Subcutaneous abdominal adipose tissue (tissue), 5 donors: Measurements from ENCODE around the gene SH3PXD2A.

ENCODE experiments used
- H3K27ac ChIP-seq: one replicate; pipeline ENCODE4 v1.7.0; 2013; ENCODE audit warnings: low read depth, mild to moderate bottlenecking, inconsistent platforms, low read length, moderate library complexity
- H3K27me3 ChIP-seq, 5 donors: one replicate each; pipeline ENCODE4 v1.7.0; 2013; ENCODE audit warnings: low read length in 5 of 5, inconsistent platforms in 1 of 5; ENCODE audit not compliant: control insufficient read depth in 5 of 5, insufficient read depth in 4 of 5
- H3K36me3 ChIP-seq, 5 donors: one replicate each; pipeline ENCODE4 v1.7.0; 2013; ENCODE audit warnings: low read length in 5 of 5; ENCODE audit not compliant: control insufficient read depth in 5 of 5, insufficient read depth in 5 of 5
- H3K4me1 ChIP-seq, 5 donors: one replicate each; pipeline ENCODE4 v1.7.0; 2013; ENCODE audit warnings: low read length in 5 of 5, mild to moderate bottlenecking in 3 of 5, moderate library complexity in 1 of 5; ENCODE audit not compliant: control insufficient read depth in 5 of 5, insufficient read depth in 5 of 5
- H3K4me3 ChIP-seq, 5 donors: one replicate each; pipeline ENCODE4 v1.7.0; 2013; ENCODE audit warnings: low read length in 5 of 5, low read depth in 1 of 5
- H3K9ac ChIP-seq, 5 donors: one replicate each; pipeline ENCODE4 v1.7.0; 2013; ENCODE audit warnings: low read length in 5 of 5, mild to moderate bottlenecking in 4 of 5, moderate library complexity in 3 of 5
- H3K9me3 ChIP-seq, 5 donors: one replicate each; pipeline ENCODE4 v1.7.0; 2013; ENCODE audit warnings: low read length in 5 of 5; ENCODE audit not compliant: control insufficient read depth in 5 of 5
- donor health status: healthy.
- donor health status: healthy.
- donor health status: healthy.
- donor health status: healthy.
- donor health status: healthy.

Gene SH3PXD2A

DNA sequence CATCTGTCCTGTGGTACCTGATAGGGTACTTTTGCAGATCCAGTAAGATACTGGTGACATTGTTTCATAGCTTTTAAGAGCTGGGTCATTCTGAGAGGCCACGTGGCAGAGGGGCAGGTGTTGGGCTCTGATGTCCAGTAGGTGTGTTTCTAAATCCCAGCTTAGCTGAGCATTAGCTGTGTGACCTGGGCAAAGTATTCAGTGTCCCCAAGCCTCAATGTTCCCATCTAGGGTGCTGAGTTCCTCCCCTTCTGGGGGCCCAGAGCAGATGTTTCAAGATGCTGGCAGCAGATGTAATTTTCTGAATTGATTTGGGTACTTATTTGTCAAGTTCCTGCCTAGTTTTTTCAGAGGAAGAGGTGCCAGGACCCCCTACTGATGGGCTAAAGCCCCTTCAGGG lies 309.0 kb downstream of the SH3PXD2A start:
- H3K9ac ChIP-seq = no peak overlapping the region
- H3K4me1 ChIP-seq = peaks cover 2 to 16% (median 11%) of the 10 kb centered on the region in 5 donors
- no peak overlapping the region for H3K27ac ChIP-seq

DNA sequence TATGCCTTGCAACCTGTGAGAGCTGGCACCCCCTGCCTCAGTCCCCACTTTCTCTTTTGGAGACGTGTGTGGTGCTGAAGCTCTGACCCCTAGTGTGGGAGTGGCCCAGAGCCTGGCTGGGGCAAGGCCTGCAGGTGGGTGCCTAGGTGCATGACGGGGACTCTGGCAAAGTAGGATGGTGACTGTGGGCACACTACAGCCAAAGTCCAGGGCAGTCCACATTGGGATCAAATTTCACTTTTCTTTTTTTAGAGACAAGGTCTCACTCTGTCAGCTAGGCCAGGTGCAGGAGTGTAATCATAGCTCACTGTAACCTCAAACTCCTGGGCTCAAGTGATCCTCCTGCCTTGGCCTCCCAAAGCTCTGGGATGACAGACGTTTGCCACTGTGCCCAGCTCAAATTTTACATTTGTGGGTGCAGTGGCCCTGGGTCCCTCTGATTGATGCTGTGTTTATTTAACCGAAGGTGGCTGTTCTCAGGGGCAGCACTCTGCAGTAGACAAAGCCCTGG lies 309.6 kb downstream of the SH3PXD2A start:
- Histone ChIP-seq H3K27ac (no peak overlapping the region), H3K4me1 (peaks cover 2 to 16% (median 11%) of the 10 kb centered on the region in 5 donors)

More for the DNA sequence above, 309.0 kb downstream of the SH3PXD2A start:
- Histone ChIP-seq H3K36me3 (no peaks in the 10 kb centered on the region), H3K9me3 (no peaks in the 10 kb centered on the region), H3K4me3 (no peak overlapping the region), H3K27me3 (peaks cover 0 to 20% (median 6%) of the 10 kb centered on the region in 5 donors)

DNA sequence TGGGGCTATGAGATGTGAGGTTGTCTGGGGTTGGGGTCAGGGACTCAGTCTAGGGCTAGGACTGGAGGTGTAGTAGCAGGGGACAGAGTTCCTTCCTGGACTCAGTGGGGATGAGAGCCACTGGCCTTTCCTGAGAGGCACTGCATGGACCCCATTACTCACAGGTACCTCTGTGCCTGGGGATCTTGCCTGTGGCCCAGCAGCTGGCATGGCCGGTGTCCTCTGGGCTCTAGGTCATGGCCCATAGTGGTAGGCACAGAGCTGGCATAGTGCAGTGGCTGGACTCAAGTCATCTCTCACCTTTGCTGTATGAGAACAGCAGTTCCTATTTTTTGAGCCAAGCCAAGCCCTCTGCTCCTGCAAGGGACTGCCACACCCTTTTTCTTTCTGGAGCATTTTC lies 310.0 kb downstream of the SH3PXD2A start:
- H3K36me3 ChIP-seq = no peaks in the 10 kb centered on the region
- H3K27me3 ChIP-seq = peaks cover 0 to 26% (median 6%) of the 10 kb centered on the region in 5 donors
- no peaks in the 10 kb centered on the region for H3K9me3 ChIP-seq
- H3K4me1 ChIP-seq = peaks cover 2 to 16% (median 11%) of the 10 kb centered on the region in 5 donors
- H3K9ac ChIP-seq = no peak overlapping the region
- no peak overlapping the region for H3K27ac ChIP-seq
- no peak overlapping the region for H3K4me3 ChIP-seq

More for the DNA sequence above, 309.6 kb downstream of the SH3PXD2A start:
- no peak overlapping the region for H3K9ac ChIP-seq
- no peak overlapping the region for H3K4me3 ChIP-seq
- H3K9me3 ChIP-seq = no peaks in the 10 kb centered on the region
- H3K27me3 ChIP-seq = peaks cover 0 to 25% (median 6%) of the 10 kb centered on the region in 5 donors
- H3K36me3 ChIP-seq = no peaks in the 10 kb centered on the region

DNA sequence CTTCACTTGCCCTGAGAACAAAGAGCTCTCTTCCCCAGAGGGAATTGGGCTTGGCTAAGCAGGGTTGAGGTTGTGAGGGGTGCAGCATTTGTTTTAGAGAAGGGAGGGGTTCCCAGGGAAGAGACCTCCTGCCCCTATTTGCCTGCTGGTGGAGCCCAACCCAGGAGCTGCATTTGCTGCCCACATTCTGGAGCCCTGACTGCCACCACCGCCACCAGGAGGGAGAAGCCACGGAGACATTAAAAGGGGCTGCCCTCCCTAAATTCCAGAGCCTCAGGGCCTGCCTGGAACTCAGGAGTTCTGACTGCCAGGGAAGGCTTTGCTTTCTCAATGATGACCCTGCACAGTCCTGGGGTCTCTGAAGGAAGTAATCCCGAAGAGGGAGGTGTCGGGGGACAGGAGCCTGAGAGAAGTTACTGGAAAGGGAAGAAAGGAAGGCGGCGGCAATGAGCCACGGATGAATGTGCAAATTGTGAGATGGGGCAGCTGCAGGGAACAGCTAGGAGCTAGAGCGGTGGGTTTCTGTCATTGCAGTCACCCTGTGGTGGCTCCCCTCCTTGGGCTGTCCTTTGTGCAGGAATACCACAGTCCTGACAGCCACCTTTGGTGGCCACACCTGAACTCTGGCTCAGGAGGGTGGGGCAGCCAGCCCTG lies 310.6 kb downstream of the SH3PXD2A start:
- Histone ChIP-seq H3K27ac (no peak overlapping the region), H3K9ac (no peak overlapping the region), H3K4me1 (peaks cover 2 to 16% (median 11%) of the 10 kb centered on the region in 5 donors), H3K4me3 (no peak overlapping the region), H3K27me3 (peaks cover 0 to 26% (median 6%) of the 10 kb centered on the region in 5 donors), H3K36me3 (no peaks in the 10 kb centered on the region), H3K9me3 (no peaks in the 10 kb centered on the region)
